ENCODE results near the gene ILKAP.

ILKAP gene, protein sequence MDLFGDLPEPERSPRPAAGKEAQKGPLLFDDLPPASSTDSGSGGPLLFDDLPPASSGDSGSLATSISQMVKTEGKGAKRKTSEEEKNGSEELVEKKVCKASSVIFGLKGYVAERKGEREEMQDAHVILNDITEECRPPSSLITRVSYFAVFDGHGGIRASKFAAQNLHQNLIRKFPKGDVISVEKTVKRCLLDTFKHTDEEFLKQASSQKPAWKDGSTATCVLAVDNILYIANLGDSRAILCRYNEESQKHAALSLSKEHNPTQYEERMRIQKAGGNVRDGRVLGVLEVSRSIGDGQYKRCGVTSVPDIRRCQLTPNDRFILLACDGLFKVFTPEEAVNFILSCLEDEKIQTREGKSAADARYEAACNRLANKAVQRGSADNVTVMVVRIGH

GRCh38 chr2:238203094-238203972 lies at the start of gene ILKAP:
Gene ILKAP, minus strand, starts transcription at chr2:238203695. Its CDS starts 142 bp downstream, at chr2:238203553.
- peak; percentile 80 for DNase-seq

DNA sequence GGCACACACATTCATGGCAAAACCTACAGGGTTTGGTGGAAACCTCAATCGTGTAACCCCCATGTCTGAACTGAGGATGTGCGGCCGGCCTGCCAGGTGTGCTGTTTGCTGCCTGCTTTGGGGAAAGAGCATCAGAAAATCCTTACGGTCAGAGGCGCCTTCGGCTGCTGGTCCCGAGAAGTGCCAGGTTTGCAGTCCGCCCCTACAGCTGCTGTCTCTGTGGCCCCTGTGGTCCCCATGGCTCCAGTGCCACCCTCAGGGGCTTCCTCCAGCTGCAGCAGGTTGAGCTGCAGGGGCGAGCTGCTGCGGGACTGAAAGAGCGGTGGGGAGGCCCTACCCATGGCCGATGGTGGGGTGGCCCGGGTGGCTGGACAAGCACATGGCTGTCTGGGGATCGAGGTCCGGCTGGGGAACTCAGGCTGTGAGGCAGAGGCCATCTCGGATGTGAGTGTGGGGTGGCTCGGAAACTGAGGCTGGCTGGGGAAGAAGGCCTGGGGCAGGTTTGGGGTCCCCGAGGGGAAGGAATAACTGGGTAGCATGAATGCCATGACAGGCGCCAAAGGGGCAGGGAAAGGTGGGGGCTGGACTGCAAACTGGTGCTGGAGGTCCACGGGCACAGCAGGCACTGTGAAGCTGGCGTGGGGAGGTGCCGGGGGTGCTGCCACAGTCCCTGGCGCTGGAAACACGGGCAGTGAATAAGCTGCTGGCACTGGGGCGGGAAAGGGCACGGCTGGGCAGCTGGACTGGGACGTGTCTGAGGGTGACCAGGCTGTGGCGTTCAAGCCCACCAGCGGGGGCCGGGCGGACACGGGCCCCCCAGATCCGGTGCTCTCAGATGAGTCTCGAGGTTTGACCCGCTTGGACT lies 49.5 kb upstream of the ILKAP start:
- no peak for DNase-seq

GRCh38 chr2:238251986-238252385 lies 48.5 kb upstream of the ILKAP start:
- DNase-seq = no peak

DNA sequence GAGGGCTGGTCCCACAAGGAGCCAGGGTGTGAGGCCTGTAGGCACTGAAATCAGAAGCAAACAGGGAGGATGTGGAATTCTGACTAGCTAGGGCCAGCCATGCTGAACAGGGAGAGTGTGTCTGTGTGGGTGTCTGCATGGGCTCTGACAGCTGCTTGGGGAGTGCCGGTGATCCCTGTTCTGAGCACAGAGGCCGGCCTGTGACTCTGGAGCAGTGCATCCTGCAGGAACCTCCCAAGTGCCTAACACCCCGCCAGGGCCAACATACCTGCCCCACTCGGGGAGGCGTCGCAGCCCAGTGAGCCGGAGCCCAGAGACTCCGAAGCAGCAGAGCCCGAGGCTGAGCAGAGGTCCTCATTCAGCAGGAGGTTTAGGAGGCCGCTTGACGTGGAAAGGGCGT lies 47.8 kb upstream of the ILKAP start:
- no peak for DNase-seq

DNA sequence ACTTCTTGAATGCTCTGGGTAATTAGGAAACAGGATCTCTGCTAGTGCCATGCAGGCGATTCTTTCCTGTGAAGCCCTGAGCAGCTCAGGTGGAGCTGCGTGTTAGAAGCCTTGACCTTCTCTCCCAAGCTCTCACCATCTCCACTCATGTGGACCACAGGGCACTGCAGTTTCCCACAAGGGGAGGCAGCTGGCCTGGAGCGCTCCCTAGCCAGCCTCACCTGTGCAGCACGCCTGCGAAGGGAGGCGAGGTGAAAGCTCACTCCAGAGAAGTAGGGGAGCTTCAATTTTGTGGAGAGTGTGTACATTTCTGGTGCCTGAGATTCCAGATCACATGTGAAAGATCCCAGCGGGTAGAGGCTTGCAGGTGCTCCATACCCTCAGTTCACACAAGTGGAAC lies 47.4 kb upstream of the ILKAP start:
- DNase-seq = no peak

GRCh38 chr2:238247841-238248453 lies 44.5 kb upstream of the ILKAP start:
- DNase-seq = no peak

DNA sequence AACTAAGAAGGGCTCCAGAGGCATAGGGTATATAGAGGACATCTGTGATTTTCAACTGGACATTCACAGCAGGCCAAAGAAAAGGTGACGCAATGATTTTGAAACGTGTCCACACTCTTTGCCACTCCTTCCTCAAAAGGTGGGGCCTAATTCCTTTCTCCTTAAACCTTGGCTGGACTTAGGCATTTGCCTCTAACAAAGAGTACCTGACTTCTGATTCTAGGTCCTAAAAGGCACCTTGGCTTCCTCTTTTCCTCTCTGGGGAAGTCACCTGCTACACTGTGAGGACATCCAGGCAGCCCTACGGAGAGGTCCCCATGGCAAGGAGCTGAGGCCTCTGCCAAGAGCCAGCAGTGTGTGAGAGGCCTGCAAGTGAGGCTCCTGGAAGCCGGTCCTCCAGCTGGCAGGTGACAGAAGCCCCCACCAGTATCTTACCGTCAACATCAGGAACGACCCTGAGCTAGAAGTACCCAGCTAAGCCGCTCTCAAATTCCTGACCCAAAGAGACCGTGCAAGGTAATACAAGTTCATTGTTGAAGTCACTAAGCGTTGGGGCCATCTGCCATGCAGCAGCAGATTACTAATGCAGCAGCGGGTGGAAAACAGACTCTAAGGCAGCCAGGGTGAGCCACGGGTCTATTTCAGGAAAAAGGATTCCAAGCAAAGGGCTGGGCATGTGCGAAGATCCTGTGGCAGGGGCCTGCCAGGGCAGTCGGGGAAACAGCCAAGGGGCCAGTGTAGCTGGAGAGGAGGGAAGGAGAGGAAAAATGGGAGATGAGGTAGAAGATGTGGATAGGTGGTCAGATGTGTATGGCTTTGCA lies 43.7 kb upstream of the ILKAP start:
- no peak for DNase-seq

DNA sequence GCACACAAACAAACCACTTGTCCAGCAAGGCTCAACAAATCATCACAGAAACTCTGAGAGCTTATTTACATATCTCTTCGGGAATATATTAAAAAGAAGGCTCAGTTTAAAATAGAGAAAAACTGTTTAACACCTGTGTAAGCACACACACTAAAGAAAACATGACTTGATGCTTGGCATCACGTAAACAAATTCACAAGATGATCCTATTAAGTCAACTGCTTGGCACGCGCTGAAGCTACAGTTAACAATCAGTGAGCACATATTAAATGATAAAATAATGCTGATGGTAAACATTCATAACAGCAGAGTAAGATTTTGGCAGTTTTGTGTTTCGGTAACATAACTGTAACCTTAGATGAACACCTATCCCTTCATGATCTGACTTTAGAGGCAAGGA lies 40.7 kb upstream of the ILKAP start:
- no peak for DNase-seq

DNA sequence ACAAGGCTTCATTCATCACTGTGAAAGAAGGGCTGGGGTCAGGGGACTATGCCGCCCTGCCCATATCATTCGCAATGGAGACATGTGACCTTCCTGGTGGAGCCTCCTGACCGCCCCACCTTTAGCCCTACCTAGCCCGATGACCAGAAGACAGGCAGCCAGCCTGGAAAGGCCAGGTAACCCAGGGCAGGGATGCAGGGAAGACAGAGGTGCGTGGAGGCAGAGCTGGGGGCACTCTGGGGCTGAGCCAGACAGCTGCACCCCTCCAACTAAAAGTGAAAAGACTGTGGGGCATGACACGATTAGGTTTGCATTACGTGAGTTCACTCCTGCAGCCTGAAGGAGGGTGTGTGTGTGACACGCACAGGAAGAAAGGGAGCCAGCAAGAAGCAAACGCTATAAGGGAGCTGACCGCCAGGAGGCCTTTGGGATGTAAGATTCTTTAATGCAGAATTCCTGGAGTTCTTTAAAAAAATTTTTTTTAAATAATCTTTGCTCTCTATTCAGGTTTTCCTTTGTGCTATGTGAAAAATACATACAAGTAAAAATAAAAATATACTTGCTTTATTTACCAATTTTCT lies 40.1 kb upstream of the ILKAP start:
- DNase-seq = no peak

- DNase-seq = no peak
Observed at GRCh38 chr2:238242731-238243495, 39.4 kb upstream of the ILKAP start.

DNA sequence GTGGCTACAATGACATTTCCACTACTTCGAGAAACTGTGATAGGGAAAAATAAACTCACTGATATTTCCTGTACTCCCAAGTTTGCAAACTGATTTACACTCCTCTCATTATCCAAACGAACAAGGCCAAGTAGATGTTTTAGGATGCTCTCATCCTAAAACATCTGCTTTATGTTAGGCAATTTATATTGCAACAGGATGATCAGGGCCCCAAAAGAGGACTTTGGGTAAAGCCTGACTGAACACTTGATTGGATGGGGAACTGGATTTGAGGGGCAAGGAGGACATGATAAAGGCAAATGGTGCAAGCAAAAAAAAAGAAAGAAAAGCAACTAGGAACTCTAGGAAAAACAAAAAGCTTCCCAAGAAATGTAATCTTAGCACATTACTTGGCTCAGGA lies 38.5 kb upstream of the ILKAP start:
- DNase-seq = no peak

GRCh38 chr2:238240757-238241711 lies 37.5 kb upstream of the ILKAP start:
- DNase-seq = no peak

- peak; percentile 84 for DNase-seq
Observed at GRCh38 chr2:238239863-238240756, 36.6 kb upstream of the ILKAP start, which contains the start of gene HES6. Gene HES6, minus strand, starts transcription at chr2:238240038. Its CDS starts 133 bp downstream, at chr2:238239905.

DNA sequence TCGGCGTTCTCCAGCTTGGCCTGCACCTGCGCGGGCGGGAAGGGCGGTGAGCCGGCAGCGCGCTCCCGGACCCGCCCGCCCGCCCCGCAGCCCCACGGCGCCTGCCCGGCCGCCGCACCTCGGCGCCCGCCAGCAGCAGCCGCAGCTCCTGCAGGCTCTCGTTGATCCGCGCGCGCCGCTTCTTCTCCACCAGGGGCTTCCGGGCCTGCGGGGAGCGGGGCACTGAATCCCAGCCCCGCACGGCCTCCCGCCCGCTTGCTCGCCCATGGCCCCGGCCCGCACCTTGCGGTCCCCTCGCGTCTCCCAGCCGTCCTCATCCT lies 36.0 kb upstream of the ILKAP start:
- no peak for DNase-seq

GRCh38 chr2:238238766-238239542 lies 35.5 kb upstream of the ILKAP start:
- DNase-seq = no peak

GRCh38 chr2:238238311-238238765 lies 34.8 kb upstream of the ILKAP start:
- DNase-seq = no peak

GRCh38 chr2:238237431-238238135 lies 34.1 kb upstream of the ILKAP start:
- DNase-seq = no peak

Measured in fibroblast of upper back skin (primary cell).